ENCODE results near the gene CADM3.

The CADM3 gene

DNA sequence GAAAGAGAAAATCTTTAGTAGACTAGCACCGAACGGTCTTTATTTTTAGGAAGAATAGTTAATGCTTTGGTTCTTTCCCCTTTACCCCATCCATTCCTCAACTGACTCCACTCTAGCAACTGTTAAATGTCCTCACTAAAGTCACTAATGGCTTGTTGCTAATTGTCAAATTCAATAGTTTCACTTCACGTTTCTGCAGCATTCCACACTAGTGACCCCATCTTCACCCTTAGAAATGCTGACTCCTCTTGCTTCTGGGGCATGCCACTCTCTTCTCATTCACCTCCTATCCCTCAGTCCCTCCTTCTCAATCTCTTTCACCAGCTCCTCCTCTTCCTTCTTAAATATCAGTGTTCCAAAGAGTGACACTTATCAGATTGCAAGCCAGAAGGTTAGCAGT is 19.4 kb upstream of the CADM3 start:
- Histone ChIP-seq H3K4me3 (replicated peaks; ENCODE audit: low read depth, low read length) (no peak overlapping the region), H3K36me3 (ENCODE audit: control insufficient read depth, insufficient read depth, low read length) (no peaks in the 10 kb centered on the region), H3K27me3 (replicated peaks; ENCODE audit: control insufficient read depth, insufficient read depth, low read length) (no peaks in the 10 kb centered on the region)
- TF ChIP-seq, protein P1, sequence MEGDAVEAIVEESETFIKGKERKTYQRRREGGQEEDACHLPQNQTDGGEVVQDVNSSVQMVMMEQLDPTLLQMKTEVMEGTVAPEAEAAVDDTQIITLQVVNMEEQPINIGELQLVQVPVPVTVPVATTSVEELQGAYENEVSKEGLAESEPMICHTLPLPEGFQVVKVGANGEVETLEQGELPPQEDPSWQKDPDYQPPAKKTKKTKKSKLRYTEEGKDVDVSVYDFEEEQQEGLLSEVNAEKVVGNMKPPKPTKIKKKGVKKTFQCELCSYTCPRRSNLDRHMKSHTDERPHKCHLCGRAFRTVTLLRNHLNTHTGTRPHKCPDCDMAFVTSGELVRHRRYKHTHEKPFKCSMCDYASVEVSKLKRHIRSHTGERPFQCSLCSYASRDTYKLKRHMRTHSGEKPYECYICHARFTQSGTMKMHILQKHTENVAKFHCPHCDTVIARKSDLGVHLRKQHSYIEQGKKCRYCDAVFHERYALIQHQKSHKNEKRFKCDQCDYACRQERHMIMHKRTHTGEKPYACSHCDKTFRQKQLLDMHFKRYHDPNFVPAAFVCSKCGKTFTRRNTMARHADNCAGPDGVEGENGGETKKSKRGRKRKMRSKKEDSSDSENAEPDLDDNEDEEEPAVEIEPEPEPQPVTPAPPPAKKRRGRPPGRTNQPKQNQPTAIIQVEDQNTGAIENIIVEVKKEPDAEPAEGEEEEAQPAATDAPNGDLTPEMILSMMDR (IDR thresholded peaks at IDR 0.05; ENCODE audit: insufficient read depth, low read length, poor library complexity, severe bottlenecking), result no peak
- DNase-seq (ENCODE audit: extremely low read depth, insufficient read length), result no peak

DNA sequence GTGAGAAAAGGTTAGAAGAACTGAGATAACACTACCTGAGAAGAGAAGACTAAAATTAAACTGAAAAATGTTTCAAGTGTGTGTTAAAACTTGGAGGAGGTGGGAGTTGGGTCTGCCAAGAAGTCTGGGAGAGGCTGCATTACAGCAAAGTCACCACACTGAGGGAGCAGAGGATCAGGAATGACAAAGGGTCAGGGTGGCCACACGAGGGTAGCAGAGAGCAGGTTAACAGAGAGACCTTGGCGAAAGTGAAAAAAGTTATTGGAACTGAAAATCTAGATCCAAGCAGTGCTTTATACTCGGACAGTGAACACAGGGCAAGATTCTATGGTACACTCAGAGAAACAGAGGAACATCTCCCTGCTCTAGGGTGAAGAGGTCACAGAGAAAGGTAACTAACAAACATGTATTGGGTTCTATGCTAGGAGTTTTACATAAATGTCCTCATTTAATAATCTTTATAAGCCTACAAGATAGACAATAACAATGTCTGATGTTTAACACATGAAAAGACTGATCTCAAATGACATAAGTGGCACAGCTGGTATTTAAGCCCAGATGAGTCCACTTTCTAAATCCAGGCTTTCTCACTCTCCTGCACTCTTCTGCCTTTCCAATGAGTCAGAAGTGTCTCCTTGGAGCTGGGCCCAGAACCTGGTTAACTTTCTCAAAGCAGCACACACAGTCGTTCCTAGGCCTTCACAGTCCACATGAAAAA is 10.3 kb upstream of the CADM3 start:
- H3K4me3 ChIP-seq (replicated peaks; ENCODE audit: low read depth, low read length), result no peak overlapping the region

DNA sequence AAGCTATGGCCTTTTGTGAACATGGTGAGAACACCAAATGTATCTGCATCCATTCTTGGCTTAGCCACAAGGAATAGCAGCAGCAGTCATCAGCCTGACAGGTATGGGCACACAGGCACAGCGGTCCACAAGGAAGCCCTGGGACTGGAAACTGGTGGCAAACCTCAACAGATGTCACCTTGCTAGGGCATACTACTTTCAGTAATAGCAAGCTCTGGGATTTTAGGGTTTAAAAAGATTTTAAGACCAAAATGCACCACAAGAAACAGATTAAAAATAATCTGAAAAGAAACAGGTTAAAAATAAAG is 9.7 kb upstream of the CADM3 start:
- no peaks in the 10 kb centered on the region for H3K27me3 ChIP-seq (replicated peaks; ENCODE audit: control insufficient read depth, insufficient read depth, low read length)
- no peak for DNase-seq (ENCODE audit: extremely low read depth, insufficient read length)
- no peak overlapping the region for H3K4me3 ChIP-seq (replicated peaks; ENCODE audit: low read depth, low read length)
- TF ChIP-seq, protein P1 (IDR thresholded peaks at IDR 0.05; ENCODE audit: insufficient read depth, low read length, poor library complexity, severe bottlenecking), result no peak
- H3K36me3 ChIP-seq (ENCODE audit: control insufficient read depth, insufficient read depth, low read length), result no peaks in the 10 kb centered on the region

More for the DNA sequence above, 10.3 kb upstream of the CADM3 start:
- peak; percentile 10 for DNase-seq (ENCODE audit: extremely low read depth, insufficient read length)
- Histone ChIP-seq H3K27me3 (replicated peaks; ENCODE audit: control insufficient read depth, insufficient read depth, low read length) (no peaks in the 10 kb centered on the region), H3K36me3 (ENCODE audit: control insufficient read depth, insufficient read depth, low read length) (no peaks in the 10 kb centered on the region)
- TF ChIP-seq, protein P1 (IDR thresholded peaks at IDR 0.05; ENCODE audit: insufficient read depth, low read length, poor library complexity, severe bottlenecking), result peak; percentile 95

DNA sequence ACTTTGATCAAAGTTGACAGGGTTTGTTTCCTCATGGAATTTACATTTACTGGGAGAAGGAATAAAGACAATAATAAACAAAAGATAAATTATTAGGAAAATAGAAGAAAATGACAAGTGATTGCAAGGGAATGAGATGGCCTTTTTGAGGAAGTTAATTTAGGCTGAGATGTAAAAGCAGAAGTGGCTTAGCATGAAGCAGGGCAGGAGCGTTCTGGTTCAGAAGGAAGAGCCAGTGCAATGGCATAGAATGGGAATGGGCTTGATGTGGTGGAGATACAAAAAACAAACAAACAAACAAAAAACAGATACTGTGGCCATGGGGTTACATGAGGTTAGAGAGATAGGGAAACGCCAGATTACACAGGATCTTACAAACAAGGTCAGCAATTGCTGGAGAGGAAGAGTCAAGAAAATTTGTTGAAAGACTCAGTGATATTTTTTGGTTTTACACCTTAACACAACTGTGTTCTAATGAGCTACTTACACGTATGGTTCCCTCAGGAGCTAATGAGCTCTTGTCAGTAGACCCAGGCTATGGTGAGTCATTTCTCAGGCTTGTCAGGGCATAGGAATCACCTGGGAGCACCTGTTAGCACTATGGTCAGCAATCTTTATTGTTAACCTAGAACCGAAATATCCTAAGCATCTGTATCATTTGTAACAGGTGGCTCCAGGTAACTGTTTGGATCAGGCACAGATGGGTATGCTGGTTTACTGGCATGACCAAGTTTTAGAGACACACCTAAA is 8.7 kb upstream of the CADM3 start:
- TF ChIP-seq, protein P1 (IDR thresholded peaks at IDR 0.05; ENCODE audit: insufficient read depth, low read length, poor library complexity, severe bottlenecking), result no peak
- H3K27me3 ChIP-seq (replicated peaks; ENCODE audit: control insufficient read depth, insufficient read depth, low read length), result no peaks in the 10 kb centered on the region
- no peak for DNase-seq (ENCODE audit: extremely low read depth, insufficient read length)

DNA sequence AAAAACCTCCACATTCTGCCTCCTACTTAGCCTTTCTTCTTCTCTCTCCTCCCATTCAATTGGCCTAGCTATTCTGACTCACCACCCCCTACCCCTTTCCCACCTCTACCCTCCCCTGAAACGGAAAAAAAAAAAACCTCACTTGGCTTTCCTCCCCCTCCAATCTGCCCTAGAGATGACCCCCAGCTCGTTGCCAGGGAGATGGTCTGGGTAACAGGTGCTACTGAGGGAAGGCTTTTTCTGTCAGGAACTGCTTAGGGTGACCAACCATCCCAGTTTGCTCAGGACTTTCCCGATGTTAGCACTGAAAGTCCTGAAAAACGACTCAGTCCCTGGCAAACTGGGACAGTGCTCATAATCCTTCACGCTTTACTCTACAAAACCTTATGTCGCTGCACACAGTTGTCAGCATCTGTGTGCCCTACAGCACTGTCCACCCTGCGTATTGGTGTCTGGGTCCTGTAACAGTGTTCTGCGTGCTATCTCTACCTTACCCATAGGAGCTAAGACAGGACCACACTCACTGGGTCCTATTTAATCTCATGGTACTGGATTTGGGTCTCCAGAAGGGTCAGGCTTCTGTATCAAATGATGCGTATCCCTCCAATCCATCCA is 7.7 kb upstream of the CADM3 start:
- TF ChIP-seq, protein P1 (IDR thresholded peaks at IDR 0.05; ENCODE audit: insufficient read depth, low read length, poor library complexity, severe bottlenecking), result no peak
- no peaks in the 10 kb centered on the region for H3K36me3 ChIP-seq (ENCODE audit: control insufficient read depth, insufficient read depth, low read length)
- no peaks in the 10 kb centered on the region for H3K27me3 ChIP-seq (replicated peaks; ENCODE audit: control insufficient read depth, insufficient read depth, low read length)

More for the DNA sequence above, 8.7 kb upstream of the CADM3 start:
- H3K36me3 ChIP-seq (ENCODE audit: control insufficient read depth, insufficient read depth, low read length), result no peaks in the 10 kb centered on the region
- H3K4me3 ChIP-seq (replicated peaks; ENCODE audit: low read depth, low read length), result no peak overlapping the region

More for the DNA sequence above, 7.7 kb upstream of the CADM3 start:
- no peak for DNase-seq (ENCODE audit: extremely low read depth, insufficient read length)
- H3K4me3 ChIP-seq (replicated peaks; ENCODE audit: low read depth, low read length), result no peak overlapping the region

All from GM06990 (cell line).